ENCODE measurements around the gene MS4A4E.

Gene MS4A4E

DNA sequence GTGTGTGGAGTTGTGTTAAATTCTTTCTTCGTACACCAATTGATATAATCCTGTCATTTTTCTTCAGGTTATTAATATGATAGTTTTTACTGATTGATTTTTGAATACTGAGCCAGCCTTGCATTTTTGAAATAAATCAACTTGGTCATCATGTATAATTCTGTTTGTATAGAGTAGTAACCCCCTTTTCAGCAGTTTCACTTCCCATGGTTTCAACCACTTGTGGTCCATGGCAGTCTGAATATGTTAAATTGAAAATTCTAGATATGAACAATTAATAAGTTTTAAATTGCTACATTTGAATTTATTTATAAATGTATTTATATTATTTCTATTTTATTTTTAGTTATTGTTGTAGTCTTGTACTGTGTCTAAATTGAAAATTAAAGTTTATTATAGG lies 92.7 kb downstream of the MS4A4E start:
- no peak overlapping the region for H3K4me3 ChIP-seq (replicated peaks; ENCODE audit: low read depth, low read length)
- DNase-seq (ENCODE audit: extremely low read depth, low read depth): no peak
- TF ChIP-seq, protein P1, sequence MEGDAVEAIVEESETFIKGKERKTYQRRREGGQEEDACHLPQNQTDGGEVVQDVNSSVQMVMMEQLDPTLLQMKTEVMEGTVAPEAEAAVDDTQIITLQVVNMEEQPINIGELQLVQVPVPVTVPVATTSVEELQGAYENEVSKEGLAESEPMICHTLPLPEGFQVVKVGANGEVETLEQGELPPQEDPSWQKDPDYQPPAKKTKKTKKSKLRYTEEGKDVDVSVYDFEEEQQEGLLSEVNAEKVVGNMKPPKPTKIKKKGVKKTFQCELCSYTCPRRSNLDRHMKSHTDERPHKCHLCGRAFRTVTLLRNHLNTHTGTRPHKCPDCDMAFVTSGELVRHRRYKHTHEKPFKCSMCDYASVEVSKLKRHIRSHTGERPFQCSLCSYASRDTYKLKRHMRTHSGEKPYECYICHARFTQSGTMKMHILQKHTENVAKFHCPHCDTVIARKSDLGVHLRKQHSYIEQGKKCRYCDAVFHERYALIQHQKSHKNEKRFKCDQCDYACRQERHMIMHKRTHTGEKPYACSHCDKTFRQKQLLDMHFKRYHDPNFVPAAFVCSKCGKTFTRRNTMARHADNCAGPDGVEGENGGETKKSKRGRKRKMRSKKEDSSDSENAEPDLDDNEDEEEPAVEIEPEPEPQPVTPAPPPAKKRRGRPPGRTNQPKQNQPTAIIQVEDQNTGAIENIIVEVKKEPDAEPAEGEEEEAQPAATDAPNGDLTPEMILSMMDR (IDR thresholded peaks at IDR 0.05; ENCODE audit: low read depth, low read length, missing control alignments): no peak
